ENCODE results near the gene MZB1. TPM values are rescaled to one million over a fixed set of nuclear protein-coding genes. Genes with fewer than 3 reads are reported as not detected.

The MZB1 gene
- total and polyA plus RNA-seq, 2 of the 13 experiments (the other 11 are each of a cell fraction or from before 2014, with no cell fraction given): 0.31 to 0.40 TPM

GRCh38 chr5:139364466-139364865, 25.2 kb downstream of the MZB1 start:
- no TSS peak for BruUV-seq (replicated peaks)
- CTCF ChIA-PET (ENCODE audit: low intra/inter-chr PET ratio, low total read pairs): no interaction called here

More at GRCh38 chr5:139364466-139364865, 25.2 kb downstream of the MZB1 start:
- intact Hi-C loops (cut with micrococcal nuclease; ENCODE audit: unreplicated experiment): no loop called here
- H3K79me2 ChIP-seq (ENCODE audit: insufficient read depth, low read length): peaks cover 25% of the 10 kb centered on the region
- no peaks in the 10 kb centered on the region for H3K27me3 ChIP-seq (ENCODE audit: control insufficient read depth in 1 of 2, insufficient read depth in 2 of 2, low read length in 2 of 2)
- FAIRE-seq: no peak
- no peak overlapping the region for H2AFZ ChIP-seq (ENCODE audit: low read length)
- no peak overlapping the region for H3K27ac ChIP-seq (ENCODE audit: extremely low read length, insufficient read depth, low read length)
- no peaks in the 10 kb centered on the region for H3K4me1 ChIP-seq (ENCODE audit: insufficient read depth, low read length)
- H3K9ac ChIP-seq (ENCODE audit: insufficient read depth, low read depth, low read length): no peak overlapping the region
- in situ Hi-C loops (cut with HindIII; ENCODE audit: extremely low pct_ligation_motif_present, low pct_unique_long_range_greater_than_20kb): no loop called here
- H3K9me3 ChIP-seq (ENCODE audit: low read length): no peaks in the 10 kb centered on the region
- no peak for DNase-seq (ENCODE audit: low spot score)
- H3K36me3 ChIP-seq (replicated peaks in 1 of 2; ENCODE audit: control insufficient read depth in 1 of 2, insufficient read depth in 2 of 2, low read length in 2 of 2): peaks cover 14 to 50% of the 10 kb centered on the region in 2 experiments
- TF ChIP-seq NR2F6 (IDR thresholded peaks at IDR 0.05): no peak
- no peak for TF ChIP-seq NR2F6 (CRISPR knock-in tag; IDR thresholded peaks at IDR 0.05)
- TF ChIP-seq LRRFIP1 (CRISPR knock-in tag; conservative IDR thresholded peaks at IDR 0.05): no peak
- no peak for TF ChIP-seq ZNF383 (CRISPR knock-in tag; IDR thresholded peaks at IDR 0.05; ENCODE audit: borderline replicate concordance)
- no peak for TF ChIP-seq IRF9 (CRISPR knock-in tag; IDR thresholded peaks at IDR 0.05; ENCODE audit: borderline replicate concordance)
- no peak for TF ChIP-seq ZBTB1 (CRISPR knock-in tag; IDR thresholded peaks at IDR 0.05; ENCODE audit: borderline replicate concordance)
- TF ChIP-seq THAP9 (CRISPR knock-in tag; IDR thresholded peaks at IDR 0.05; ENCODE audit: borderline replicate concordance): no peak
- TF ChIP-seq GTF2F1 (IDR thresholded peaks at IDR 0.05; ENCODE audit: low read length): no peak
- WGBS (ENCODE audit: low lambda C conversion rate): 97% methylated on average over 2 of the region's 2 CpGs
- H4K20me1 ChIP-seq (ENCODE audit: insufficient read depth, low read length): peaks cover 29% of the 10 kb centered on the region; the same call in 1 of the 2 replicates
- POLR2A ChIA-PET: no interaction called here
- ATAC-seq: no peak
- H3K4me3 ChIP-seq (replicated peaks in 1 of 3; ENCODE audit: insufficient read depth in 1 of 3, low read depth in 2 of 3, low read length in 3 of 3): no peak overlapping the region
- H3K4me2 ChIP-seq (ENCODE audit: low read depth, low read length): no peak overlapping the region
